DND-41 (cell line): ENCODE results near the gene TDRD9.

Experiments used
- EZH2 ChIP-seq: IDR thresholded peaks from 3 replicates; pipeline ENCODE4 v1.6.1; 2012; ENCODE audit warnings: borderline replicate concordance, low read depth, mild to moderate bottlenecking, moderate library complexity, low read length, inconsistent platforms; ENCODE audit not compliant: severe bottlenecking
- TF ChIP-seq, protein P1 (sequence below): IDR thresholded peaks from 2 replicates; pipeline ENCODE4 v1.5.1; 2012; ENCODE audit warnings: borderline replicate concordance, low read length, moderate library complexity, mild to moderate bottlenecking; ENCODE audit not compliant: poor library complexity, severe bottlenecking; ENCODE audit errors: extremely low read depth

DNA sequence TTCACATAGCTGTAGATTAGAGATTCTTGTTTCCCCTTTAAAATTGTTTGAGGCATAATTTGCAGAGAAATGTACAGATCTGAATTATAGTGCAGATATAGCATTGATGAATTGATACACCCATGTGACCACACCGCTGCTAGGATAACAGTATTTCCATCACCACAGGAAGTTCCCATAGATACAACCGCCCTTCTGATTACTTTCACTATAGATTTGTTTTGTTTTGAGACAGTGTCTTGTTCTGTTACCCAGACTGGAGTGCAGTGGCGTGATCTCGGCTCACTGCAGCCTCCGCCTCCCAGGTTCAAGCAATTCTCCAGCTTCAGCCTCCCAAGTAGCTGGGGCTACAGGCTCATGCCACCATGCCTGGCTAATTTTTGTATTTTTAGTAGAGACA, 148.5 kb downstream of the TDRD9 start:
- TF ChIP-seq, protein P1, sequence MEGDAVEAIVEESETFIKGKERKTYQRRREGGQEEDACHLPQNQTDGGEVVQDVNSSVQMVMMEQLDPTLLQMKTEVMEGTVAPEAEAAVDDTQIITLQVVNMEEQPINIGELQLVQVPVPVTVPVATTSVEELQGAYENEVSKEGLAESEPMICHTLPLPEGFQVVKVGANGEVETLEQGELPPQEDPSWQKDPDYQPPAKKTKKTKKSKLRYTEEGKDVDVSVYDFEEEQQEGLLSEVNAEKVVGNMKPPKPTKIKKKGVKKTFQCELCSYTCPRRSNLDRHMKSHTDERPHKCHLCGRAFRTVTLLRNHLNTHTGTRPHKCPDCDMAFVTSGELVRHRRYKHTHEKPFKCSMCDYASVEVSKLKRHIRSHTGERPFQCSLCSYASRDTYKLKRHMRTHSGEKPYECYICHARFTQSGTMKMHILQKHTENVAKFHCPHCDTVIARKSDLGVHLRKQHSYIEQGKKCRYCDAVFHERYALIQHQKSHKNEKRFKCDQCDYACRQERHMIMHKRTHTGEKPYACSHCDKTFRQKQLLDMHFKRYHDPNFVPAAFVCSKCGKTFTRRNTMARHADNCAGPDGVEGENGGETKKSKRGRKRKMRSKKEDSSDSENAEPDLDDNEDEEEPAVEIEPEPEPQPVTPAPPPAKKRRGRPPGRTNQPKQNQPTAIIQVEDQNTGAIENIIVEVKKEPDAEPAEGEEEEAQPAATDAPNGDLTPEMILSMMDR, result no peak
- TF ChIP-seq EZH2, result no peak
